K562 (cell line): ENCODE results near the gene SPEF1. TPM values are rescaled to one million over a fixed set of nuclear protein-coding genes. Genes with fewer than 3 reads are reported as not detected.

Source experiments
- FIP1L1 ChIP-seq: fragments of 200-400 bp; formaldehyde crosslinking; IDR thresholded peaks from 2 replicates; pipeline ENCODE4 v1.6.1; 2018; ENCODE audit warnings: mild to moderate bottlenecking, low read depth, low read length; ENCODE audit not compliant: poor library complexity, severe bottlenecking
- MTA2 ChIP-seq: fragments of 450-650 bp; IDR thresholded peaks from 2 replicates; pipeline ENCODE4 v1.6.1; 2016; ENCODE audit warnings: low read depth
- NELFE ChIP-seq: IDR thresholded peaks from 2 replicates; pipeline ENCODE4 v1.6.1; 2011; ENCODE audit warnings: mild to moderate bottlenecking; ENCODE audit not compliant: insufficient read depth, insufficient read length
- NFRKB ChIP-seq: fragments of 450-650 bp; IDR thresholded peaks from 2 replicates; pipeline ENCODE4 v1.6.1; 2016; ENCODE audit warnings: low read depth
- POLR3G ChIP-seq: IDR thresholded peaks from 2 replicates; pipeline ENCODE4 v1.6.1; 2011; ENCODE audit not compliant: insufficient read length, insufficient replicate concordance; ENCODE audit errors: extremely low read depth
- SRSF1 ChIP-seq: fragments of 200-400 bp; formaldehyde crosslinking; IDR thresholded peaks from 2 replicates; pipeline ENCODE4 v1.6.1; 2017; ENCODE audit warnings: mild to moderate bottlenecking, low read depth, low read length, moderate library complexity
- YY1 ChIP-seq, 3 experiments: IDR thresholded peaks; 2 replicates each; pipeline ENCODE4 v1.6.1; 2011; ENCODE audit warnings: low read length in 2 of 3, mild to moderate bottlenecking in 2 of 3, moderate library complexity in 2 of 3, borderline replicate concordance in 1 of 3, control low read depth in 1 of 3, low read depth in 1 of 3; ENCODE audit not compliant: insufficient read depth in 3 of 3, insufficient replicate concordance in 2 of 3, control insufficient read depth in 1 of 3, insufficient read length in 1 of 3; ENCODE audit errors: extremely low read depth in 1 of 3
- polyA plus RNA-seq, 8 experiments: library from polyadenylated mRNA; depleted of rRNA in 4 of 8; stranded (reverse) in 5 of 8; unstranded in 3 of 8; fragments of >200 nt; fragmentation: Nextera tagmentation in 2 of 8; fragmentation: Illumina TruSeq in 1 of 8; extraction: Ambion mirVana in 2 of 8; extraction: Trizol in 1 of 8; gene quantifications; 2 replicates each; pipeline versions ENCODE4 v1.2.1 to v1.2.3, GENCODE V29; 2011 to 2014; ENCODE audit warnings: inconsistent platforms in 1 of 8, missing spikeins in 1 of 8
- total RNA-seq, 7 experiments: library from RNA; depleted of rRNA in 6 of 7; stranded (reverse); fragments of >200 nt in 6 of 7; fragmentation: Illumina TruSeq in 2 of 7; extraction: Trizol in 2 of 7; gene quantifications; 2 replicates each; pipeline versions ENCODE4 v1.2.1 to v1.2.3, GENCODE V29; 2011 to 2021; ENCODE audit warnings: low replicate concordance in 1 of 7
- TF ChIP-seq, protein P1 (sequence below): fragments of 450-650 bp; formaldehyde crosslinking; IDR thresholded peaks from 2 replicates; pipeline ENCODE4 v1.4.0; 2022; ENCODE audit warnings: missing genetic modification characterization
- TF ChIP-seq, protein P2 (sequence below), 3 experiments: fragments of 200-800 bp in 1 of 3; fragments of 250-450 bp in 1 of 3; fragments of 450-650 bp in 1 of 3; sonication (Bioruptor Pico) in 1 of 3; sonication (Bioruptor generic) in 1 of 3; formaldehyde crosslinking in 1 of 3; IDR thresholded peaks; 2 replicates each; pipeline versions ENCODE4 v1.6.1 to v1.8.0; 2016 to 2022; ENCODE audit warnings: mild to moderate bottlenecking in 2 of 3, missing genetic modification characterization in 2 of 3, missing compliant biosample characterization in 1 of 3, moderate library complexity in 1 of 3
- TF ChIP-seq, protein P3 (sequence below): fragments of 250-450 bp; sonication (Bioruptor Pico); IDR thresholded peaks from 2 replicates; pipeline ENCODE4 v1.4.0; 2020; ENCODE audit warnings: mild to moderate bottlenecking, moderate library complexity, borderline replicate concordance

SPEF1 gene
- total and polyA plus RNA-seq, 9 of the 15 experiments (the other 6 are each of a cell fraction or from before 2014, with no cell fraction given), result not detected

DNA sequence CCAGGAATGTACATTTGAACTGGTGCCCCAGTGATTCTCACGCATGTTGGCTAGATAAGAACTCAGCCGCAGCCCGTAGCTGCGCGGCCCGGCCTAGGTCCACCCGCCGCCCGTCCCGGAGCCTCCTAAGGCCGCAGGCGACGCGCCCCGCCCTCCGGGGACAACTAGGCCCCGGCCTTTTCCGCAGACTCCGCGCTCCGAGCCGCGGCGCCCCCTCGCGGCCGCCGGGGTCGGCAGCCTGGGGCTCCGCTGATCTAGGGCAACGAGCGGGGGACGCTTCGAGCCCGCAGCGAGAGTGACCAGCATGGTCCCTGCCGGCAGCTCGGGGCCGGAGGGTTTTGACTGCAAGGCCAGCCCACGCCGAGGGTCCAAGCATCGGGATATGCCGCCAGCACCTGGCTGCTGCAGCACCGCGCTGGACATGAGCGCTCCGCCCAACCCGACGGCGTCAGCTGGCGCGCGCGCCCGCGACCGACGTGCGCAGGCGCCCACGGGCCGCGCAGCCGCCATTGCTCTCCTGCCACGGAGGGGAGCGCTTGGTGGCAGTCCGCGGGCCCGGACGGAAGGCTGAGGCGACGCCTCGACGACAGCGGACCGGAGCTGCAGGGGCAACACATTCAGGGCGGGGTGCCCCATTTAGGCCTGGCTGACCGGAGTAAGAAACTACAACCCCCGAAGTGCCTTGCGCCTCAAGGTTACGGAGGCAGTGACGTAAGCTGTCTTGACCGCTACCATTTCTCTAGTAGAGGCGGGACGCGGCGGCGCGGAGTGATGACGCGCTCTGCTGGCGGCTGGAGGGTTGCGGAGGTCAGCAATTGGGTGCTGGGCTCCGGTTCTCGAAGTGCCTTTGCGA lies 39.0 kb upstream of the SPEF1 start, which contains the start of gene AP5S1 (continued):
- TF ChIP-seq MTA2 (no peak), YY1 (IDR thresholded peaks at IDR 0.05; ENCODE audit: borderline replicate concordance in 1 of 3, control insufficient read depth in 1 of 3, extremely low read depth in 1 of 3, insufficient read depth in 3 of 3, insufficient read length in 1 of 3, insufficient replicate concordance in 2 of 3, low read depth in 1 of 3, low read length in 2 of 3) (peak; percentile 85 to 97 (median 94)), POLR3G (no peak), SRSF1 (no peak), FIP1L1 (peak; percentile 85), NFRKB (no peak), NELFE (no peak)
- TF ChIP-seq, protein P1, sequence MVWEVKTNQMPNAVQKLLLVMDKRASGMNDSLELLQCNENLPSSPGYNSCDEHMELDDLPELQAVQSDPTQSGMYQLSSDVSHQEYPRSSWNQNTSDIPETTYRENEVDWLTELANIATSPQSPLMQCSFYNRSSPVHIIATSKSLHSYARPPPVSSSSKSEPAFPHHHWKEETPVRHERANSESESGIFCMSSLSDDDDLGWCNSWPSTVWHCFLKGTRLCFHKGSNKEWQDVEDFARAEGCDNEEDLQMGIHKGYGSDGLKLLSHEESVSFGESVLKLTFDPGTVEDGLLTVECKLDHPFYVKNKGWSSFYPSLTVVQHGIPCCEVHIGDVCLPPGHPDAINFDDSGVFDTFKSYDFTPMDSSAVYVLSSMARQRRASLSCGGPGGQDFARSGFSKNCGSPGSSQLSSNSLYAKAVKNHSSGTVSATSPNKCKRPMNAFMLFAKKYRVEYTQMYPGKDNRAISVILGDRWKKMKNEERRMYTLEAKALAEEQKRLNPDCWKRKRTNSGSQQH (CRISPR knock-in tag), result no peak
- TF ChIP-seq, protein P2, sequence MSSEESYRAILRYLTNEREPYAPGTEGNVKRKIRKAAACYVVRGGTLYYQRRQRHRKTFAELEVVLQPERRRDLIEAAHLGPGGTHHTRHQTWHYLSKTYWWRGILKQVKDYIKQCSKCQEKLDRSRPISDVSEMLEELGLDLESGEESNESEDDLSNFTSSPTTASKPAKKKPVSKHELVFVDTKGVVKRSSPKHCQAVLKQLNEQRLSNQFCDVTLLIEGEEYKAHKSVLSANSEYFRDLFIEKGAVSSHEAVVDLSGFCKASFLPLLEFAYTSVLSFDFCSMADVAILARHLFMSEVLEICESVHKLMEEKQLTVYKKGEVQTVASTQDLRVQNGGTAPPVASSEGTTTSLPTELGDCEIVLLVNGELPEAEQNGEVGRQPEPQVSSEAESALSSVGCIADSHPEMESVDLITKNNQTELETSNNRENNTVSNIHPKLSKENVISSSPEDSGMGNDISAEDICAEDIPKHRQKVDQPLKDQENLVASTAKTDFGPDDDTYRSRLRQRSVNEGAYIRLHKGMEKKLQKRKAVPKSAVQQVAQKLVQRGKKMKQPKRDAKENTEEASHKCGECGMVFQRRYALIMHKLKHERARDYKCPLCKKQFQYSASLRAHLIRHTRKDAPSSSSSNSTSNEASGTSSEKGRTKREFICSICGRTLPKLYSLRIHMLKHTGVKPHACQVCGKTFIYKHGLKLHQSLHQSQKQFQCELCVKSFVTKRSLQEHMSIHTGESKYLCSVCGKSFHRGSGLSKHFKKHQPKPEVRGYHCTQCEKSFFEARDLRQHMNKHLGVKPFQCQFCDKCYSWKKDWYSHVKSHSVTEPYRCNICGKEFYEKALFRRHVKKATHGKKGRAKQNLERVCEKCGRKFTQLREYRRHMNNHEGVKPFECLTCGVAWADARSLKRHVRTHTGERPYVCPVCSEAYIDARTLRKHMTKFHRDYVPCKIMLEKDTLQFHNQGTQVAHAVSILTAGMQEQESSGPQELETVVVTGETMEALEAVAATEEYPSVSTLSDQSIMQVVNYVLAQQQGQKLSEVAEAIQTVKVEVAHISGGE (CRISPR knock-in tag; IDR thresholded peaks at IDR 0.05), result peak in 1 of 3 experiments; percentile 13; a peak in 1 of 6 replicates
- TF ChIP-seq, protein P3, sequence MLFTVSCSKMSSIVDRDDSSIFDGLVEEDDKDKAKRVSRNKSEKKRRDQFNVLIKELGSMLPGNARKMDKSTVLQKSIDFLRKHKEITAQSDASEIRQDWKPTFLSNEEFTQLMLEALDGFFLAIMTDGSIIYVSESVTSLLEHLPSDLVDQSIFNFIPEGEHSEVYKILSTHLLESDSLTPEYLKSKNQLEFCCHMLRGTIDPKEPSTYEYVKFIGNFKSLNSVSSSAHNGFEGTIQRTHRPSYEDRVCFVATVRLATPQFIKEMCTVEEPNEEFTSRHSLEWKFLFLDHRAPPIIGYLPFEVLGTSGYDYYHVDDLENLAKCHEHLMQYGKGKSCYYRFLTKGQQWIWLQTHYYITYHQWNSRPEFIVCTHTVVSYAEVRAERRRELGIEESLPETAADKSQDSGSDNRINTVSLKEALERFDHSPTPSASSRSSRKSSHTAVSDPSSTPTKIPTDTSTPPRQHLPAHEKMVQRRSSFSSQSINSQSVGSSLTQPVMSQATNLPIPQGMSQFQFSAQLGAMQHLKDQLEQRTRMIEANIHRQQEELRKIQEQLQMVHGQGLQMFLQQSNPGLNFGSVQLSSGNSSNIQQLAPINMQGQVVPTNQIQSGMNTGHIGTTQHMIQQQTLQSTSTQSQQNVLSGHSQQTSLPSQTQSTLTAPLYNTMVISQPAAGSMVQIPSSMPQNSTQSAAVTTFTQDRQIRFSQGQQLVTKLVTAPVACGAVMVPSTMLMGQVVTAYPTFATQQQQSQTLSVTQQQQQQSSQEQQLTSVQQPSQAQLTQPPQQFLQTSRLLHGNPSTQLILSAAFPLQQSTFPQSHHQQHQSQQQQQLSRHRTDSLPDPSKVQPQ (CRISPR knock-in tag), result 0 out of 2 replicates have a peak, but pooled peaks have one; percentile 58
